ENCODE measurements around the gene INSC.

INSC gene

DNA sequence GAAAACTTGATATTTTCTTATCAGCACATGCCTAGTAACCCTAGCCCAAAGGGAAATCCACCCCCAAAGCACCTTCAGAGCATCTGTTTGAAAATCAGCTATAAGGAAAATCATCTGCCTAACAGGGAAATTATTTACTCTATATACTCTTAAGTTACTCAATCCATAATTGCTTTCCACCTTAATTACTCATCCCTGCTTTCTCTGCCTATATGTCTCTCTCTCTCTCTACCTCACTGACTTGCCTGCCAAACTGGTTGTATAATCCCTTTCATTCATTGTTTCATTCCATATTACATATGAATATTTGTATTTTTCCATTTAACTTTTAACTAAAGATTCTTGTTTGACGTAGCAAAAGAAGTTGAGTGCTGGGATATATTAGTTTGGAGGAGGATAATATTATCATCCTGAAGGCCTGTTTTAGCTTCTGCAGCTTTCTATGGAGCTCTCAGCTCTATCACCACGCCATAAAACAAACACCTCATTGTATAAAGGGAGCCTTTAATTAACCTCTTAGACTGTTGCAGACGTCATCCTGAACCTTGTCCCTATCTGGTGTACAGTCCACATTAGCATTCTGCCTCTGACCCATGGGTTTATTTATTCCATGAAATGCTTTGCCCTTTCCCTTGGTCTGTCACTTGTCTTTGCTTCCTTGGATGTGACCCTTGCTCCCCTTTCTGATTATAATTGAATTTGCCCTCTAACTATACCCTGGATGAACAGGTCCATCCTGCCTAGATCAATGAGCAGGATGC, 98.9 kb downstream of the INSC start:
- in situ Hi-C loops (cut with HindIII; ENCODE audit: low sequenced_read_pairs), result no loop called here

DNA sequence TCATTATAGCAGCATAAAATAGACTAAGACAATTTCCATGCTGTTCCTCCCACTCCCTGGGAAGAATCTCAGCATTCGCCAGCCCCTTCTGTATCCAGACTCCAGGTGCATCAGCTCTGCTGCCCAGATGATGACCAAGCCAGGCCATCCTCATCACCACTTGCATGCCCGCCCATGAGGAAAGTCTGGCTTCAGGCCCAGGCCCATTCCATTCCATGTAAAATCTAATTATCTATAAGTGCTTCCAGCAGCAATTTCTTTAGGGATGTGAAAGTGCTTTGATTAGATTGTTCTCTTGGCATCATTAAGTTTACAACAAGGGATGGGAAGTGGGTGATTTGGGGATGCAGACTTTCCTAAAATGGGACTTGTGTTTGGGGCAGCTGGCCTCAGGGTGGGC, 100.3 kb downstream of the INSC start:
- in situ Hi-C loops (cut with HindIII; ENCODE audit: low sequenced_read_pairs), result no loop called here

DNA sequence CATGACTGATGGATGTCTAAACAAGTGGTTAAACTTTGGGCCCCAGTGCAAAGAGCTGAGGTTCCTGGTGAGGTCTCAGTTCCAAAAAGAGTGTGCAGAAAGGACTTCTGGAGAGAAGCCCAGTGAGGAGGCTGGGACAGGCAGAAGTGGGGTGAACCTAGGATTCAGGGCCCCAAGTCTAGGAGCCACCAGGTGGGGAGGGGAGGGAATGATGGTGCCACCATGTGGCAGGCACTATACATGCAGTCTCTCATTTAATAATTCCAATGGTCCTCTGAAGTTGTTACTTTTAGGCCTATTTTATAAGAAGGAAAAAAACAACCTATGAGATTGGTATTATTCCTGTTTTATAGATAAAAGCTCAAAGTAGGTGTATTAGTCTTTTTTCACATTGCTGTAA, 102.0 kb downstream of the INSC start:
- in situ Hi-C loops (cut with HindIII; ENCODE audit: low sequenced_read_pairs), result no loop called here

DNA sequence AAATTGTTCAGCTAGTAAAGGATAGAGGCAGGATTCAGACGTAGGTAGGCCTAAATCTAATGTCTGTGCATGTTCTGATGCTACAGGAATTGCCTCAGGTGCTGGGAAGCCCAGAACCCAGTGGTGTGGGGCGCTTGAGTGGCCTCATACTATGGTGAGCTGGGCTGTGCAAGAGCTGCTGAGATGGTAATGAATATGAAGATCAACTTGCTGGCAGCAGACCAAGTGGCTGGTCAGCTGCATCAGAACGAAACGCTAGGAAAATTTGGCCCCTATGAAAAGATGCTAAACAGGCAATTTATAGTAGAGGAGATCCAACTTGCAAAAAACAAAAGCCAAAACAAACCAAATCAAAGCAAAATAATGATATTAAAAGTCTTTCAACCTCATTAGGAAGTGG, 102.7 kb downstream of the INSC start:
- in situ Hi-C loops (cut with HindIII; ENCODE audit: low sequenced_read_pairs), result no loop called here

DNA sequence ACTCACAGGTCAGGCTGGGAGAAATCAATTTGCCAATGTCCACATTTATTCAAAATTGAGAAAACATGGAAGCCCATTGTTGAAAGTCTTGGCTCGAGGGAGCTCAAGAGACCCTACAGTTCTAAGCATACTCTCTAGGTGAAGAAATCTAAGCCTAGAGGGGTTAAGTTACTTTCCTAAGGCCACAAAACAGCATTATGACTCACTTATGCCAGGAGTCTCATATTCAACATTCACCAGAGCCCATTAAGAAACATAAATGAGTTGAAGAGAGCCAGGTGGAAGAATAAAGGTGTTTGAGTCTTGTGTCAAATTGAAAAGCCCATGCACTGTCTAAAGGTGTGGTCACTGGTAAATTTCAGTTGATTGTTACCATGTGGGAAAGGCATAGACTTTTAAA, 108.1 kb downstream of the INSC start:
- in situ Hi-C loops (cut with HindIII; ENCODE audit: low sequenced_read_pairs), result no loop called here

DNA sequence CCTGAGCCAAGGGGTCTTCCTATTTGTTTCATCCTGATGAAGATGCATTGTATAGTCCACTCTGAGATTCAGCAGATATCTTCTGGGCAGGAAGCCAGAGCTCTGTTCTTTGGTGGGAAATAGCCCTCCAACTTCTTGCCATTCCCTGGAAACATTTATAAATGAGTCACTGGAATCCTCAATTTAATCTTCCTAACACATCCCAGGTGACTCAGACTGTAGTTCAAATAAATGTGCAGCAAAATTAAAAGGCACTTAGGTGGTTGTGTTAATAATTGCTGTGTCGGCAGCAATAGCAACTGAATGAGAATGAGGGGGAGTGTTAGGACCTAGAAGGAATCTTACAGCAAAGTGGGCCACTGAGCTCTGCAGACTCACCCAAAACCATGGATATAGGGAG, 108.6 kb downstream of the INSC start:
- in situ Hi-C loops (cut with HindIII; ENCODE audit: low sequenced_read_pairs), result no loop called here

DNA sequence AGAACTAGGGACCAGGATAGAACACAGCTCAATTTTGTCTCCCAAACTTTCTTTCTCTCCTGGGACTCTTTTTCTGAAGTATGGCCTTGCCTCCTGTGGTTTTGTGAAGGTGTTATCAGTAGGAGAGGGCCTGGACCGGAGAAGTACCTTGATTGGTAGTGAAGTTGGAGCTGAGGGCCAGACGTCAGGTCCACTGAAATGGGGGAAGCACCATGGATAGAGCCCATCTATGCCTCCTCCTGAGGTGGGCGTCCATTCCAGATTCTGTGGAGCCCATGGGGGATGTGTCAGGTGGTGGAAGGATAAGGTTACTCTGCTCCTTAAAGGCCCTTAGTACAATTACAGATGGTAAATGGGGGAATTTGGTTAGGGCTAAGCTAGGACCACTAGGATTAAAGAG, 109.7 kb downstream of the INSC start:
- in situ Hi-C loops (cut with HindIII; ENCODE audit: low sequenced_read_pairs), result no loop called here

DNA sequence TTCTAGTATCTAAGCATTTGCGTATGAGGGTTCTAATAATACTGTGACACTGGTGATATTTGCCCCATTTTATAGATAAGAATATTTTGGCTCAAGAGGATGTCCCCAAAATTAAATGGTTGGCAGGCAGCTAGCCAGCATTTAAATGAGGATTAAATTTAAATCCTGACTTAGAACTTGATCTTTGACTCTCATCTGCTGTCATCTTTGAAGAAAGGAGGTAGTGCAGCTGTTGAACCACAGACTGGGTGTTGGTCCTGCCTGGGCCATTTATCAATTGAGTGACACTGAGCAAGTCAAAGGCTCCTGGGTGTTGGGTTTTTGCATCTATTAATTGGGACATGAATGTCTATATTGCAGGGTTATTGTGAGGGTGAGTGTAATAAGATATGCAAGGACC, 112.3 kb downstream of the INSC start:
- in situ Hi-C loops (cut with HindIII; ENCODE audit: low sequenced_read_pairs), result no loop called here

DNA sequence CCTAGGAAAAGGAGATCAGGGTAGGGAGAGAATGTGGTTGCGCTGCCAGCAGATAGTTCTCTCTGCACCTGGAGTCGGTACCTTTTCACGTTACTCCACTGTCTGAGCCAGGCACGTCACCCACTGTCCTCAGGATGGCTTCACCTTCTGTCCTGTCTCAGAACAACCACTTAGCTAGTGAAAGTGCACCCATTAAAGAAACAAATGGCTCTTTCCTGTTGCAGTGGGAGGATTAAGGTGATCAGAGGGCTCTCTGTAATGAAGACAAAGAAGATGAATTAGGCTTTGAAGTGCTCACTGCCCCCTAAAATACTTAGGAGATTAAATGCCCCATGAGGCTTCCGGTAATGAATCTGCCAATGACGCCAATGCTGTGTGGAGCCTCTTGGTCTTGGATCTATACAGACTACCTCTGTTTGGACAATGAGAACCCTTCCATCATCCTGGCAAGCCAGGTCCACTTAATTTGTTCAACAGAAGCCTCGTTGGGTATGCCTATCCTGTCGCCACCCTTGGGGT, 113.7 kb downstream of the INSC start:
- in situ Hi-C loops (cut with HindIII; ENCODE audit: low sequenced_read_pairs), result no loop called here

DNA sequence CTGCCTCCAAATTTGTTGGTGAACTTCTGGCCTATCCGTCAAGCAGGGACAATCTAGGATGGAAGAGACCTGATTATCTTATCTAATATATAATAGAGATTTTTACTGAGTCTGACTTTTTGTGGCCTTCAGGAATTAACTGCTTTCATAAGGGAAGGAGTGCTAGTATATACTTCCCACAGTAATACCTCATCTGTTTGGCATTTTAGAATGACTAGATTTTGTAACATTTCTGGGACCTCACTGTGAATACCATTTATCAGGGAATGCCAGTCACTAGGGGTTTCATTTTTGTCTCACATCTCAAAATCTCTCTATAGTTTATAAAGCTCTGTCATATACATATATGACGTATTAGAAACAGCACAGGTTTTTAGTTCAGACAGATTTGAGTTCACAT, 114.3 kb downstream of the INSC start:
- in situ Hi-C loops (cut with HindIII; ENCODE audit: low sequenced_read_pairs), result no loop called here

DNA sequence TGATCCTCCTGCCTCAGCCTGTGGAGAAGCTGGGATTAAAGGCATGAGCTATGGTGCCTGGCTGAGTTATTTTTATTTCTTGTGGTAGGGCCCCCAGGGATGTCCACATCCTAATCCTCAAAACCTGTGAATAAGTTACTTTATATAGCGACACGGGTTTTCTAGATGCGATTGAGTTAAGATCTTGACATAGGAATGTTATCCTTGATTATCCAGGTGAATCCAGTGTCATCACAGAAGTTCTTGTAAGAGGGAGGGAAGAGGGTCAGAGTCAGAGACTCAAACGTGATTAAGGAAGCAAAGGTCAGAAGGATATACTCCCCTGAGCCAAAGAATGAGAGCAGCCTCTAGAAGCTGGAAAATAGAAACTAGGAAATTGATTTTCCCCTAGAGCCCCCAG, 117.8 kb downstream of the INSC start:
- in situ Hi-C loops (cut with HindIII; ENCODE audit: low sequenced_read_pairs), result no loop called here

DNA sequence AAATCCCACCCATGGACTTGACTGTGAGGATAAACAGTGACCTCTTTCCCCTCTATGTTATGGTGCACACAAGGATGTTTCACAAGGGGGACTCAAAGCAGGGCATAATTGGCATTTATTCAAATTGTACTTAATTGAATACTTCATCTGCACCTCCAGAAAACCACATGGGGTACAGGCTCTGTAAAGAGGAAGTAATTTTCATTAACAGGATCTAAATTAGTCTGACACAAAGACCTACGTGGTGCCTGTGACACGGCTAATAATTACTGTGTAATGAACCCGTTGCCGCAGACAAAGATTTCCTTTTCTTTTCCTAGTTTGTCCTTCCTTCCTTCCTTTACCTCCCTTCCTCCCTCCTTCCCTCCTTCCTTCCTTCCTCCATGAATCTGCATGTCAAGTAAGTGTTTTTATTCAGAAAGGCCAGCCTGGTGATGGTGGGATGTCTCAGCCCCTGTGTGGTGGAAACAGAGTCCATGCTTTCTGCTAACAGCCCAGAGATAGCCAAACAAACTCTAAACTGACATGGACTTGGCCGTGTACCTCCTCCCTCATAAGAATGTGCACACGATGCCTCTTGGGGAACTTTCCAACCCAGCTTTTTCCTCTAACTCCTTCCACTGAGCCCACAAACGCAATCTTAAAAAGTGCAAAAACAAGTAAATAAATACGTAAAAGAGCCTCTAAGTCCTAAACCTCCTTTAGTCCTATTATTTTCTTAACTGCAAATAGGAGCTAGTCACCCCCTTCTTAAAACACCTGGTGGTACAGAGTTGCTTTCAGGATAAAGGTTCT, 118.8 kb downstream of the INSC start:
- in situ Hi-C loops (cut with HindIII; ENCODE audit: low sequenced_read_pairs), result no loop called here

DNA sequence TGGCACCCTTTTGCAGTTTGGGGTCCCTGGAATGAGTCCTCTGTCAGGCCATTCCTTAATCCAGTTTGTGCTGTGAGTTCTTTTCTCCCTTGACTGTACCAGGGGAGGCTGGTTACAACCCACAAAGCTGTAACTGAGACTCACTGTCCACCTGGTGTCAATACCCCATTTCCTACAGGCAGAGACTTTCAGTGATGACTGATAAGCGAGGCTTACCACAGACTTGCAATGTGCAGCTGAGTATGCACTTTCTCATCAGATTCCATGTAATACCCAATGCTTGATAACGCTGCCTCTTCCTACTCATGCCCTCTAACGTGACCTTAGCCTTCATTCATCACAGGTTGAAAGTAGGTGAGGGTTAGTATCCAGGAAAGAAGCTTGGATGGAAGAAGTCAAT, 120.1 kb downstream of the INSC start:
- in situ Hi-C loops (cut with HindIII; ENCODE audit: low sequenced_read_pairs), result no loop called here

DNA sequence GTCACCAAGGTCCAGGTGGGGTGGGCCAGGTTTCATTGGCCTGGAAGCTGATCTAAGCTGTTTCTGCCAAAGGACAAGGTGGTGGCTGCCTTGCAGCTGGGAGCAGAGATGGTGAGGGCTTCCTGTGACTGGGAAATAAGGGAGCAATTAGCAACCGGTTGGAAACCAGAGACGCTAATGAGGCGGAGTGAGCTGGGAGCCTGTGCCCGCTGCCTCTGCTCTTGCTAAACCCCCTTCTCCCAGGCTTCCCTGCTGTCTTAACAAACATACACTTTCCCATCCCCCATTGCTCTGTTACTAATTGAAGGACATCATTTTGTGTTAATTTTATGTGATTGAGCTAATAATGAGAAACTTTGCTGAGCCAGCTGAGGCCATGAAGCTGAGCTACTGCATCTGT, 121.8 kb downstream of the INSC start:
- in situ Hi-C loops (cut with HindIII; ENCODE audit: low sequenced_read_pairs), result no loop called here

DNA sequence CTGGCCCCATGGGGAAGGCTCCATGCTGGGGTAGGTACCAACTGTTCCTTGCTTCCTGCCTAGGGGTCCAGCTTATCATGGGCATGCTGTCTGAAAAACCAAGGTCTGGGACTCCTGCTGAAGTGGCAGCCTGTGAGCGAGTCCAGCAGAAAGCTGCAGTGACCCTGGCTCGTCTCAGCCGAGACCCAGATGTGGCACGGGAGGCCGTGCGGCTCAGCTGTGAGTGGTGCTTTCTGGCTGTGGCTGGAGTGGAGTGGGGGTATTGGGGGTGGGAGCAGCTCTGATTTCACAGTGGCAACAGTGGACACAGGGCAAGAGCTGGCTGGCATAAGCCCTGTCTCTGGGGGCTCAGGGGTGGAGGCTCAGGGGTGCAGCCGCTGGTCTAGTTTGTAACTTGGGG, 124.1 kb downstream of the INSC start:
- in situ Hi-C loops (cut with HindIII; ENCODE audit: low sequenced_read_pairs), result no loop called here

DNA sequence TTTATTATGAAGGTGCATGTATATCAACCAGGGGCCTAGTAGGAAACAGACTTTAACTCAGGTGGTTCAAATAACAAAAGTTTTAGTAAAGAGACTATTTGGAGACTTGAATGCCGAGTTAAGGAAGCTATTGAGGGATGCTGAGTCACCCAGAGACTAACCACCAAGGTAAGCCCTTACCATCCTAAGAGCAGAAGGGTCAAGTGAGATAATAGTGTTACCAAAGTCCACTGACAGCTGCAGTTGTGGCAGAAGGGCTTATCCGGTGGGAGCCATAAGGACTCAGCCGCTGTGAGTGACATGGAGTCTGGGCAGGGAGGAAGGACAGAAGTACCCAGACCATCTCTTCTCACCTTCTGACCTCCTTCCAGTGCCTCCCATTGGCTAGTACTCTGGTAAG, 134.0 kb downstream of the INSC start:
- in situ Hi-C loops (cut with HindIII; ENCODE audit: low sequenced_read_pairs), result no loop called here

DNA sequence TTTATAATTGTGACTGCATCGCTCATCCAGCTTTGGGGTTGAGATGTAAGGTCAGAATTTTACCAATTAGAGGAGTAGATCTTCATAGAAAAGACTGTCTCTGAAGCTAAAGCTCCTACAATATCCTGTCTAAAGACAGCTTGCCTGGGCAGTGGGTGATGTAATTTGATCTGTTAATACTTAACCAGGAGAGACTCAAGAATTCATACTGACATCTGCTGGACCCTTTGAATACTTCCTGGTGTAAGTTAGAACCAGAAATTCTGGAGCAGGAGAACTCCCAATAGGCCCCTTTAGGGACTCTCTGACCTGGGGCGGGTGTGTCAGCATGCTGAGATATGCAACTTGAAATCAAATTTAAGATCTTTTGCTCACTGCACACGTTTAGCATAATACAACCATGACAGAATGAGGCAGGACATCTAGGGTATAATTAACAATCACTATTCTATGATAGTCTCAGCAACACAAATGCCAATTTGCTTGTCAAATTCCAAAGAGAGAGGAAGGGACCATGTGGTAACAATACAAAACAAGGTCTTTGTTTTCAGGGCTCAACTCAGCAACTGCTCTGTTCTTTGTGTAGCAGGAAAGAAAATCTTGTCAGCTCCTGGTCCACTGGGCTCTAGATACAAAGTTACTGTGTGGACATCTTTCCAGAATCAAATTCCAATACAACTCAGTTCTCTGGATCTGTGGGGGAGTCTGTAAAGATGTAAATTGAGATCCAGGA, 143.9 kb downstream of the INSC start:
- in situ Hi-C loops (cut with HindIII; ENCODE audit: low sequenced_read_pairs), result no loop called here

DNA sequence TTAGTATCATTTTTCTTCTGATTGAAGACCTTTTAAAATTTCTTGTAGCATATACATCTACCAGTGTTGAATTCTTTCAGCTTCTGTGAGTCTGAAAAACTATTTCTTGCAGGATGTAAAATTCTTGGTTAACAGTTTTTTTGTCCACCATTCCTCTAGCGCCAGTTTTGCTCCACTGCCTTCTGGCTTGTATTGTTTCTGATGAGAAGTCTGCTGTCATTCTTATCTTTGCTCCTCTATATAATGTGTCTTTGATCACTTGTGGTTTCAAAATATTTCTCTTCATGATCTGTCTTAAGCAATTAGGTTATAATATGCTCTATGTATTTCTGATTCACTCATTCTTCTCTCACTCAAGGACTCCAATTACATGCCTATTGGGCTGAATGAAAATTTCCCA, 152.3 kb downstream of the INSC start:
- in situ Hi-C loops (cut with HindIII; ENCODE audit: low sequenced_read_pairs), result no loop called here

DNA sequence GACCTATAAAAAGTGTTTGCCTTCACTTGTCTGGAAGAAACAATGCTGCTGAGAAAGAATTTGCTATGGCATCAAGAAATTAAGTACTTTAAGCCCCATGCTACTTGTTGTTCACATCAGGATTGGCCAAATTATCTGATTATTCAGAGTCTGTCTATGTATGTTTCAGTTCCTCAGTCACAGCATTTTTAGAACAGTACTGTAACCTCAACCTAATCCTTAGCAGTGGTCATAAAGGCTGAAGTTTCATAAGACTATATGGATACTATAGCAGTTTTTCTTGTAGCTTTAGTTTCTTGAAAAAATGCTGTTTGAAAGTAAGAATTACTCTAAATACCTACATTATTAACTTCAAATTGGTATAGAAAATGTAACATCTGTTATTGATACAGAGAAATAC, 153.9 kb downstream of the INSC start:
- in situ Hi-C loops (cut with HindIII; ENCODE audit: low sequenced_read_pairs), result no loop called here

DNA sequence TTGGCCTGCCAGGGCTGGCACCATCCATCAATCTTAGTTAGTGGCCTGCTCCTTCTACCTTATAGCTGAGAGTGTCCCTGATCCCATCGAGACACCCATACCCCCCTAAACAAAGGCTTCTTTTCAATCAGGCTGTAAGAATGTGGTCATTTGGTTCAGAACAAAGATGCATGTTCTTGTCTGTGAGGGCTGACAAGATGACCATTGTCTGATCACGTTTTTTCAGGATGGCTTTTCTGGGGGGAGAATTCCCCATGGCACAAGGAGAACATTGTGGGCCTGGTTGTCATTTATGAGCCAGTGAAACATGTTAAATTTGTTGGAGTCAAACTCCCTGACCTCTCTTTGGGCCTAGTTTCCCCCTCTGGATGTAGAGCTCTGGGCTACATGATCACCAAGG, 160.4 kb downstream of the INSC start:
- in situ Hi-C loops (cut with HindIII; ENCODE audit: low sequenced_read_pairs), result no loop called here

DNA sequence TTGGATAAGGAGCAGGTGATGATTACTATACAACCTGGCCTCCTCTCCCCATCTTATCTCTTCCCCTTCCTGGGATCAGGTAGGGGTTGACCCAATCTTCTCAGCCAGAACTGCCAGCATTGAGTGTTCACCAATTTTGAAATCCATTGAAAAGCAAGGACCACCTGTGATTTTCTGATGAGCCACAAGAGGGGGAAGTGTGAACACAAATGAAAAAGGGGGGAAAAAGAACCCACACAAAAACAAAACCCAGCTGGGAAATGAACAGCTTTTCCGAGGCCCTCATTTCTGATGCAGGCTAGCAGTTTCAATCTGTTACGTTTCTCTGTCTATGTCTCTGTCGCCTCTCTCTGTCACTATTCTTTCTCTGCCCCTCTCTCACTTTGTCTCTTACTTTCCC, 161.9 kb downstream of the INSC start:
- in situ Hi-C loops (cut with HindIII; ENCODE audit: low sequenced_read_pairs), result no loop called here

DNA sequence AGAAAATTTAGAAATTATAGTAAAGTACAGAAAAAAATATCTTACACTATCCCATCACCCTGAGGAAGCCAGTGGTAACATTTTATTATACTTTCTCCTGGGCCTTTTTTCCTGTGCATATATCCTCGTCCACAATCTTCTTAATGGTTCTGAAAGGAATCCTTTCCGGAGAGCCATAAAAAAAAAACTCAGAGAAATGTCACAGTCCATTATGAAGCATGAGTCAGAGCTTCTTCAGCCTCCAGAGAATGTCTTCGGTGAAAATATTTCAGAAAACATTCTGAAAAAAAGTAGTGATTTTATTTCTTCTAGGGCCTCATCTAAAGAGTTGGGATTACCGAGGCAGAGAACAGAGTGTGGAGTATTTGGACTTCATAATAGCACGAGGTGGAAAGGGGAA, 163.4 kb downstream of the INSC start:
- in situ Hi-C loops (cut with HindIII; ENCODE audit: low sequenced_read_pairs), result no loop called here

Measured in endothelial cell of hepatic sinusoid (primary cell).